Measurements from ENCODE around the gene PIK3R5.
"Not testable (repeated sequence)": the region's sequence is repeated elsewhere in the genome, so short reads cannot be mapped to it uniquely, and the experiment has no call there.

PIK3R5 gene

DNA sequence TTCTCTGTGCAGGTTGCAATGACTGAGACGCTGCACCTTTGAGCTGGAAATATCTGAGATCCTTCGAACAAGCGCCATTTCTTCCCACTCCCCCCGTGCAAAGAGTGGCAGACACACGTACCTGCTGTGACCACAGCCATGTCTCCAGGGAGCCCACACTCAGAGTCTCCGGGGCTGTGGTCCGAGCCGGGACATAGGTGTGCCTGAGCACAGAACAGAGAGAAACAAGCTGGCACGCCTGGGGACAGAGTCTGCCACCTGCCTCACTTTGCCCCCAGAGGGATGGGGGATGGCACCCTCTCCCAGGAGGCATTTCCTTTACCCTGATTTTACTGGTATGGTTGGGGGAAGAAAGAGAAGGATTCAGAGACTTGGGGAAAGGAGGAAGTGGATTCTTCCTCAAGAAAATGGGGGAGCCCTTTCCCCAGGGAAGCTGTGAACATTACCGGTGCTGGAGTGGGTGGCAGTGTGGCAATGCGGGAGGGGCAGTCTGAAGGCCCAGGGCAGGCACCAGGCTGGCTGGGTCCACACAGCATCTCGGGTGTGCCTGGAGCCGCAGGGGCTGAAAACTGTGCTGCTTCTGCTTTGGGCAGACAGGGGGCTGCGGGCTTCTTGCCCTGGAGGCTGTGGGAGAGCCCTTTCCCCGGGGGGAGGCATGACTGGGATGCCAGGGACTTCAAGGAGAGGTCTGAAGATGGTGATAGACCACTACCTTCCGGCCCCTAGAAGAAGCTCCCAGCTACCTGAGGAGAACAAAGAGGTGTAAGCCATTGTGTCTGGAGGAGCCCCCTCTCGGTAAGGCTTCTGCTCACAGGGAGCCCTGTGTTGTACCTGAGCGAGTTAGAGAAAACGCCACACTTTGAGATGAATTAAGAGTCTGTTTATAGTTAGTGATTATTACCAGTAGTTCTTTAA is 91.4 kb downstream of the PIK3R5 start:
- DNase-seq: no peak

DNA sequence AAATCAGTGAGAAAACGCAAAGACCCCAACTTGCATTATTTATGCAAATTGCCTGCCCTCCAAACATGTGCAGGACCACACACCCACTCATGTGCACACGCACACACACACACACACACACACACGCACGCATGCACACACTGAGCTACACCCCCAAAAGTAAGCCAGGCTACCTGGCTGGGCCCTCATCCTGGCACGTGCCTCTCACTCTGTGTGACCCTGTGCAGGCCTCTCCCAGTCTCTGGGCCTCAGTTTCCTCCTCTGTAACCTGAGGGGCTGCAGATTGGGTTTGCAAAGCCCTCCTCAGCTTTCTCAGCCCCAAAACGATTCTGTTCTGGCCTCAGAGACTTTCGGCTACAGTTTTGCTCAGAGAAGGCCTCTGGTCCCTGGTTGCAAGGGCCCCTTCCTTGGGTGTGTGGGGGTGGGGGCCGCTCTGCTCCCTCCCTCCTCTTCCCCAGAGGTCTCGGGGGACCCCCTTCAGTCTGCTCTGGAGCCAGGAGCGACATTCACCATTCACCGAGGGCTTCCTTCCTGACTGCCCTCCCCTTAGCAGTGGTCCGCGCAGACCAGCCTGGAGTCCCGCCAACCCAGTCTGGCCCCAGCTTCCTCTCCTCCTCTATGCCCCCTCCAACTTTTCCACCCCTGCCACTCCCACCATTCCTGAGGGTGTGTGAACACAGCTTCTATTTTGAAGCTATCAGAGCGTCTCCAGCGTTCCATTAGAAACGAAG is 92.6 kb downstream of the PIK3R5 start:
- DNase-seq: no peak

DNA sequence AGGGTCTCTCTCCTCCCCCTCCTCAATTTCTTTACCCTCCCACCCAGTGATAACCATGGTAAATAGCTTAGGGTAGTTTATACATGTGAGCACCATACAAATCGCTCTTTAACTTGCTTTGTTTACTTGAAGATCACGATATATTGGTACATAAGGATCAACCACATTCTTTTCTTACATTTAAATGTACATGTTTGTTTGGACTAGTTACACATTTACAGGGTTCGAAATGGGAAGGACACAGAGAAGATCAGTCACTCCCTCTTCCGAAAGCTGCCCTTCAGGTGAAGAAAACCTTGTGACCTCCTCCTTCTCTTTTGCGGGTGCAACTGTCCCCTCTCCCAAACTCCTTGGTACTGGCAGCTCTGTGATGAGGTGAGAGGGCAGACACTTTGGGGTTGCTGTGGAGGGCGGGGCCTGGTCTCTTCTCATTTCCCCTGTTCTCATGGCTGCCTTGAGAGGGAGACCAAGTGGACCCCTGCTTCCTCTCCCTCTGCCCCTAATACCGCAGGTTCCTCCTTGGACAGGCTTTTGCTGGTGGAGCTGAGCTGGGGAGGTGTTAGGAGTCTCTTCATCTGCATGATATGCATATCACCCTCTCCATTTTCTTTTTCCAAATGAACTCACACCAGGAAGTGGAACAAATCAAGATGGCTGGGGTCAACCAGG is 93.3 kb downstream of the PIK3R5 start:
- DNase-seq: no peak

DNA sequence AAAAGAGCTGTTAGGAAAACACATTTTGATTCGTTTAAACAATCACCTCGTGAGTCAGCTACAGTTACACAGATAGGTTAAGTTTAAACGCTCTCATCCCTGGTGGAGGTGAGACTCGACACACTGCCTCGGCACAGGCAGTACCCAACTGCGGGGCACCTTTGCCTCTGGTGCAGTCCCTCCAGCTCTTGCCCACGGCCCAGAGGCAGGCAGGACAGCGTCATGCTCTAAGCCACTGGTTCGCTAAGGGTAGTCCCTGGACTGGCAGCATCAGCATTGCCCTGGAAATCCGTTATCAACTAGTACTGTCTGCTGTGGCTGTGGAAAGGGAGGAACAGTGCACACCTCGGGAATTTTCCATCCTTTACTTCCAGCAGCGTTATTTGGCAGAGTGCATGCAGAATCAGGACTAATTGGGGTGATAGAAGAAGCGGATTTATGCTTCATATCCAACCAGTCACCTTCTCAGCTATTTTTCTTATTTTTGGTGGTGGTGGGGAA is 94.4 kb downstream of the PIK3R5 start:
- no peak for DNase-seq

DNA sequence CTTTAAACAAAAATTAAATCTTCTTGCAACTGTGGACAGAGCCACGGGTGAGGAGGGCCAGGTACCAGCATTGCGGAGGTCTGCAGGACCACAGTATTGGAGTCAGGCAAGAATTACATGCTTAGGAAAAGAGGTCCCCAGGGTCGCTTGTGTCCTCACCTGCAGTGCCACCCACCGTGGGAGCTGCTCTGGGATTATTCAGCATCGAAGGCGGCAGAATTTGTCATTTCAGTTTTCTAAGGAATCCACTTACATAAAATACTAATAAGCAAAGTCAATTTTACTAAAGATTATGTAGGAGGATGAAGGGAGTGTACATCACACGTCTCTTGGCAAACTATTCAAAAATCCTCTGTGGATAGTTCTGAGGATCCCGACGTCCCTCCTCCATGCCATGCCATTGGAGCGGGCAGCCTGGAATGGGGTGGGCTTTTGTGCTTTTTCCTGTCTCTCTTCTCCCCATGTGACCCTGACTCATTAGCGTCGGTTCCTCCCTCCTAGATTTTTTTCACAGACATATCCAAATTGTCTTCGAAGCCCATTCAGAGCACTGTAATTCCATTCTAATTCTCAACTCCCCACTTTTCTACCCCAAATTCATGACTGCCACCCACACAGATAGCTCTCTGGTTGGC is 95.0 kb downstream of the PIK3R5 start:
- no peak for DNase-seq

DNA sequence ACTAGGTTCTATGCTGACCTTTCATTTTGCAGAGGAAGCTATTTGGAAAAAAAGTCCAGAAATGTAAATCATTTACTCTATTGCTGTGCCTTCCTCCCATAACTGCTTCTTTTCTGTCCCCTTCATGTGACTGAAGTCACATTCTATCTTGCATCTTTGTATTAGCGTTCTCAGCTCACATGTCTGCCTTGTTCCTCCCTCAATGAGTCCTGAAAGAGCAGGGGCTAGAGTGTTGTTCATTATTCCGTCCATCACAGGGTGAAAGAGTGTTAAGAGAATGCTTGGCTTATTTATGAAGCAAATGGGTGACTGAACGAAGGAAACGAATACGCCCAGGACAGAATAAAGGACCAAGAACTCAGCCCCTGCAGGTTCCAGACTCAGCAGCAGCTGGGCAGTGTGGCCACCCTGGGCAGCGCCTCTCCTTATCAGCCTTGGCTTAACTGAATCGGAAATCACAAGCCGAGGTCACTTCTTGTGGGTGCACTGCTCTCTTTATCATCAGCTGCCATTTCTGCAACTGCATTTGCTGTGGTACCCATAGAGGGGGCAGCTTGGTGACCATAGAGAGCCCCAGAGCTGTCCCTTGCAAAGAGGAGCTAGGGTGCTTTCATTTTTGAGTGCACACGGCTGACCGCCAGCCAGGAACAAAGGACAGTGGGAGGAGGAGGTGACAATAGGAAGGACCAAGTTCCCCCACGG is 96.2 kb downstream of the PIK3R5 start:
- no peak for DNase-seq

DNA sequence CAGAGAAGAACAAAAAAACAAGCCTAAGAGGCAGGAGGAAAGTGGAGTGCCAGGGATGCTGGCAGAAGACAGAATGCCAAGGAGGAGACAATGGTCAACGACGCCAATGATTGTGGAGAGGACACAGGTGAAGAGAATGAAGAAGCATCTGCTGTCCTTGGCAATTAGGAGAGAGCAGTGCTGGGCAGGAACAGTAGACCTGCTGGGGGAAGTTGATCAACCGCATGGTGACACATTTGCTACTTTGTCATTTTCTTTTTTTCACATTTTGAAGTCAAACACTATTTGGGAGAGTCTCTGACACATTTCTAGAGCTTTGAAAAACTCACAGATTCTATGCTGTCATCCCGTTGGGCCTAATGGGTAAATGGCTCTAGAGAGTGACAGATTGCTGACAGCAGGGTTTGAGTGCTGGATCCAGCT is 97.0 kb downstream of the PIK3R5 start:
- no peak for DNase-seq

DNA sequence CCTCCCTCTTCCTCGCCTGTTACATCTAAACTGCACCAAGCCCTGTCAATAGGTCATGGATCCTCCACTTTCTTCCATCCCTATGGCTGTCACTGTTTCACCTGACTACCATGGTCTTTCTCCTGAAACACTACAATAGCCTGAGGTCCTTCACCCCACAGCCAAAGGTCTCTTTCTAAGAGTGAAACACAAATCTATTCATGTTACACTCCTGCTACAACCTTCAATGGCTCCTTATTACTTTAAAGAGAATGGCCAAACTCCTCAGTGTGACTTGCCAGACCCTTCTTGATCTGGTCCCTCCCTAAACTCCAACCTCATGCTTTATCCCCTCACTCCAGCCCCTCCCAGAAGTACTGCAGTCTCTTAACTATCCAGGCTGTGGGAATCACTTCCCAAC is 97.4 kb downstream of the PIK3R5 start:
- no peak for DNase-seq

DNA sequence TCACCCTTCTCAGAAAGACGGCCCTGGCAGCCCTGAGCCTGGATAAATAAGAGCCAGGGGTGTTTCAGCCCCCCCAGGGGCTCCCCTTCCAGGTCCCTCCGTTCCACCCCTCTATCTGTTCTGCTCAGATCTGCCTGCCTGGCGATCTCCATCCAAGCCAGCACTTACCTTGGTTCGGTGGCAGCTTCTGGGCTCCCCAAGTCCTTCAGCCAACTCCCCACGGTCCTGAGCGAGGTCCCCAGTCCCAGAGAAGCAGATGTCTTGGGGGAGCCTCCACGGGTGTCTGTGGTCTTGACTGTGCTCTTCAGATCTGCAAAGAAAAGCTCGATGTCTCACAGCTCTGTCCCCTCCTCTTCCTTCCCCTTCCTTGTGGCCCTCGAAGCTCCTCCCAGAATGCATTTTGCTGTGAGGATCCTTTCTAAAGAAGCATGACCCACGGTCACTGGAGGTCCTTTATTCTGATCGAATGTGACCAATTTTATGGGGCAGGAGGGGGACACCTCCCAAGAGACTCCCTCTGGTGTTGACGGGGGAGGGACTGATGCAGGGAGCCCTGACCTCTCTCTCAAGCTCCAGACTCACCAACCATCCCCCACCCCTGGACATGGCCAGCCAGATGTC is 98.0 kb downstream of the PIK3R5 start, which contains the start of gene PIK3R6:
PIK3R6 (minus strand) TSS at position 314 of the 621 bp plus-strand sequence. CDS start 17,880 bp downstream, outside the sequence.
- no peak for DNase-seq

DNA sequence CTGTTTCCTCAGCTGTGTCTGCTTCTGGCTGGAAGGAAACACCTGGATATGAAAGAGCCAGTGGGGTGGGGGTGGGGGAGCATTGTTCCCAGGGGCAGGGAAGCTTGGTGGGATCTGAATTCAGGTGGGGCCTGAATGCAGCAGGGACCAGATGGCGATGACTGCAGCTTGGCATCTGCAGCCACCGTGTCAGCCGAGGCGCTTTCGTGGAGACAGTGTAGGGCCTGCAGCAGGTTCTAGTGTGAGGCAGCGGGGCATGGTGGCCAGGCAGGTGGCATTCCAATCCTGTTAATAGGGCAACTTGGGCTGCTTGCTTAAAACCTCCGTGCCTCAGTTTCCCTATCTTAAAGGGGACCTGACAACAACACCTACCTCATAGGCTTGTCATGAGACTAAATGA is 99.7 kb downstream of the PIK3R5 start:
- no peak for DNase-seq

DNA sequence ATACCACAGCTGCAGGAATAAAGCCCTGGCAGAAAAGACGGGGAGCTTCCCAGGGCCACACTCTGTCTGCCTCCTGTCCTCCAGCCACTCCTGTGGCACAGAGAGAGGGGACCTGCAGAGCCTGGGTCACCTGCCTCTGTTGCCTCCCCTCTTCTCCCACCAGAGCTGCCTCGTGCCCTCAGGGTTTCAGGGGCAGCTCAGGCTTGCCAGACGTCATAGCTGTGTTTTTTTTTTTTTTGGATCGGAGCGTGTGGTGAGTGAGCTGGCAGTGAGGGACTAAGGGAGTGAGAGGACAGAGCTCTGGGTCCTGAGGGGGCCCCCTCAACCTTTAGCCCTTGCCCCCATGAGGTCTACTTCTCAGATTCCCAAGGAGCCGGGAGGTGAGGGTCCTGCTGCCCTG is 100.1 kb downstream of the PIK3R5 start:
- no peak for DNase-seq

DNA sequence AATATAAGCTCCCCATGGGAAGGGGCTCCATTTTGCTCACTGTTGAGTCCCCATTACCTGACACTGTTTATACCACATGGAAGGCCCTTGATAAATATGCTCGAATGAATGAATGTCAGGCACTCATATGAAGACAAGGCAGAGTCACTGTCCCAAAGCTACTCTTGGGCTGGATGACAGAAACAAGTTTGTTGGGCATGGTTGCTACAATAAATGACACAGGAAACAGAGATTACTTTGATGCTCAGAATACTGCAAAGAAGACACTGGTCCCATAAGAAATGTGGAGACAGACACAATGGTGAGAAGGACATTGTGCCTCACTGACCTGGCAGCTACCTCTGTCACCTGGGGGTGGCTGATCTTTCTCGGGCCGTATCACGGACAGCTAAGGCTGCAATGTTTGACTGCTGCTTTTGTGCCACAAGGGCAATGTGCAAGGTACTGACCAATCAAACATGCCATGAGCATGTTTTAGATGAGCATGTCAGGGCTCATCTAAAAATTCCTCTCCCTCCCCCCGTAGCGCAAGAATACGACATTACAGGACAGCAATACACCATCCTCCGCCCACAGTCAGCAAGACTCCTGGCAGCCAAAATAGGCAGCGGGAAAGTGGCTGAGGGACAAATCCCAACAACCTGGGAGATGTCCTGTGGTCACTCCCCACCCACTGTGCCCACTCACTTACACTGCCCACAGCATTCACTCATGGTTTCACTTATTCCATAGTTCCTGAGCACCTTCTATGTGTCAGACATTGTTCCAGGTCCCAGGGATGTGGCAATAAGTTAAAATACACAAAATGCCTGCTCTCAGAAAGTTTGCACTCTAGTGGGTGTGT is 103.1 kb downstream of the PIK3R5 start:
- DNase-seq: no peak

DNA sequence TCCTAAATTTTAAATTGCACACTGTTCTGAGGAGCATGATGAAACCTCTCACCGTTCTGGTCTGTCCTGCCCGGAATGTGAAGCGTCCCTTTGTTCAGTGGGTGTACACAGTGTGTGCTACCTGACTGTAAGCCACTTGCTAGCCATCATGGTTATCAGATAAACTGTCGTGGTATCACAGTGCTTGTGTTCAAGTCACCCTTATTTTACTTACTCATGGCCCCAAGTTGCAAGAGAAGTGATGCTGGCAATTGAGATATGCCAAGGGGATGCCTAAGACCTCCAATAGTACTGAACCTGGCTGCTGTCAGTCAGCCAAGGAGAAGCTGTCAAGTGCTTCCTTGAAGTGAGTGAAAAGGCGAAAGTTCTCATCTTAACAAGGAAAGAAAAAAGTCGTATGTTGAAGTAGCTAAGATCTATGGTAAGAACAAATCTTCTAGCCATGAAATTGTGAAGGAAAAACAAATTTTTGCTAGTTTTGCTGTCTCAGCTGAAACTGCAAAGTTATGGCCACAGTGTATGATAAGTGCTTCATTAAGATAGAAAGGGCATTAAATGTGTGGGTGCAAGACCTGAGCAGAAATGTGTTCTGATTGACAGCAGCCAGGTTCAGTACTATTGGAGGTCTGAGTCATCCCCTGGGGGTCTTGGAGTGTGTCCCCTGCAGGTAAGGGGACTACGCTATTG is 103.9 kb downstream of the PIK3R5 start:
- DNase-seq: no peak

DNA sequence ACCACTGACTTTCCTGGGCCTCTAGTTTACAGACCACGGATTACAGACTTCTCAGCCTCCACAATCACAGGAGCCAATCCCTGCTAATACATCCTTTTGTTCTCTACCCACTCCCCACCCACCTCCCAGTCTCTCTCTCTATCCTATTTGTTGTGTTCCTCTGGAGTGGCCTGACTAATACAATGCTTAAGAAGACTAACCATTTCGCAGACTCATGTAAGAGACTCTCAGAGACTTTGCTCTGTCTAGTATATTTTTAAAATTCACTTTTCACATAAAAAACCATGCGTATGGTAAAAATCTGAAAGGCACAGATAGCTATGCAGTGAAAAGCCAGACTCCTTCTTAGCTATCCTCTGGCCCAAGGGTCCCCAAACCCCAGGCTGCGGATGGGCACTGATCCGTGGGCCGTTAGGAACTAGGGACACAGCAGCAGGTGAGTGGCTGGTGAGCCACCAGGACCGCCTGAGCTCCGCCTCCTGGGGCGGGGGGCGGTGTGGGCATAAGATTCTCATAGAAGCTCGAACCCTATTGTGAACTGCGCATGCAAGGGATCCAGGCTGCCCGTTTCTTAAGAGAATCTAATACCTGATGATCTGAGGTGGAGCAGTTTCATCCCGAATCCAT is 105.6 kb downstream of the PIK3R5 start:
- no peak for DNase-seq

DNA sequence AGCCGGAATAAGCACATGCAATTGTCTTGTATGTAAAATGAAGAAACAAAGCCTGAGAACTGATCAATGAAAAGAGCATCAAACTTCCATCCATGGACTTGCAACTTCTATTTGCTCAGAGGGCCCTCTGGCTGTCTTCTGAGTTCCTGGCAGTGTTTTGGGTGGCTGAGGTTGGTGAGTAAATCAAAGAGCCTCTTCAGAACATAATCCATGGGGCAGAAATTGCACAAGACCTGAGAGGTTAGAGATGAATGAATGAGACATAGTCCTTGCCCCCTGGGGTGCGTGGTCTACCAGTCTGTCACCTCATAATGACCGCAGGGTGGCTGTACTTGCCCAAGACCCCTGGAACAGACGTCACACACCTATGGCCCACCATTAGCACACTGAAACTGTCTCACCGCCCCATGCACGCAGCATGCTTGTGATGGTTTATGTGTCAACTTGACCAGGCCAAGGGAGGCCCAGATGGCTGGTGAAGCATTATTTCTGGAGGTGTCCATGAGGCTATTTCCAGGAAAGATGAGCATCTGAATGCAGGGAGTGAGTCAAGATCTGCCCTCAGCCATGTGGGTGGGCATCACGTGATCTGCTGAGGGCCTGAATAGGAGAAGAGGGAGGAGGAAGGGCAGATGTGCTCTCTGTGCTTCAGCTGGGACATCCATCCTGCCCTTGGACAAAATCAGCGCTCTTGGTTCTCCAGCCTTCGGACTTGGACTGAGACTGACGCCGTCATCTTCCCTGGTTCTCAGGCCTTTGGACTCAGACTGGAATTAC is 106.3 kb downstream of the PIK3R5 start:
- no peak for DNase-seq

DNA sequence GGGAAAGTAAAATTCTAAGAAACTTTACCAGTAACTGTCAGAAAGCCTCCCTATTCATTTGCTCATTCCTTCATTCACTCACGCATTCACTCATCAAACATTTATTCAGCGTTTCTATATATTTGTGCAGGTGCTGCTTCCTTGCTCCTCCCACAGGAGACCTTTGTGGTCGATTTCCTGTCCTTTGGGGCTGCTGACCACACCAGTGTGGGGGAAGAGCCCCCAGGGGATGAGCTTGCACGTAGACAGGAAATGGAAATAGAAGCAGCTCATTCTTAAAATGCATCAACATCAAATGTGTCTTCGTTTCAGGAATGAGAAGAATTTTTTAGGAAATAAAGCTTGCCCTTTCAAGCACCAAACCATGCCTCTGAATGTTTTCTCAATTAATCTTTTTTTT is 107.6 kb downstream of the PIK3R5 start:
- DNase-seq: no peak

DNA sequence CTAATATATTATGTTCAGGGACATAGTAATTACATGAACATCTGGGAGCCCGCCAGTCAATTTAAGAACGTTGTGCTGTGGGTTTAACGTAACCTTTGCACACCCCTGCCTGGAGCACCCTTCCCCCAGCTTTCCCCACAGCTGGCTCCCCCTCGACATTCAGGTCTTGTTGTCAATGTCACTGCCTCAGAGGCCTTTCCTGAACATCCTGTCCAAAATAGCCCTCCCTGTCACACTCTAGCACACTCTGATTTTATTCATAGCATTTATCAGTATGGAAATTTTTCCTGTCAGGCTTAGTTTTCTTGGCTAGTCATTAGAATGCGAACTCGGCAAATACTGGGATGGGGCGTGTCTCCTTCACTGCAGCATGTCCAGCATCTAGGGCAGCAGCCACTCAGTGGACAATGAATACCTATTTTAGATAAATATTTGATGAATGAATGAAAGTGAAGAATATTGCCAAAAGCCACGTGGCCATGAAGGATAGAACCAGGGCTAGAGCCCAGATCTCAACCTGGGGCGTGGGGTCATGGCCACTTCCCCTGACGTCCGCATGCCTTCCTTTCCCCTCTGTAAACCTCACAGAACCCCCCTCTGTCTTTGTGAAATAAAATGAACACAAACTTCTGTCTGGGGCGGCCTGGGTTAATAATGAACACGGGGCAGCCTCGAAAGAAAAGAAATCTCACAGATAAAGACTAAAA is 108.5 kb downstream of the PIK3R5 start:
- no peak for DNase-seq

DNA sequence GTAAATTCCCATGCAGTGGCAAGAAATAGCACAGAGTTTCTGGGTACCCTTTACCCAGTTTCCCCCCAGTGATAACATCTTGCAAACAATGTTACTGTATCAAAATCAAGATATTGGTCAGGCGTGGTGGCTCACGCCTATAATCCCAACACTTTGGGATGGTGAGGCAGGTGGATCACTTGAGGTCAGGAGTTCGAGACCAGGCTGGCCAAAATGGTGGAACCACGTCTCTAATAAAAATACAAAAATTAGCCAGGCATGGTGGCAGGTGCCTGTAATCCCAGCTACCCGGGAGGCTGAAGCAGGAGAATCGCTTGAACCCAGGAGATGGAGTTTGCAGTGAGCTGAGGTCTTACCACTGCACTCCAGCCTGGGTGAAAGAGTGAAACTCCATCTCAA is 109.3 kb downstream of the PIK3R5 start:
- not testable (repeated sequence) for DNase-seq
